DMS 273 (cell line): Measurements from ENCODE around the gene TTLL5.

ENCODE experiments used
- DNase-seq: peaks from one replicate; lab custom pipeline; 2025; ENCODE audit not compliant: unreplicated experiment; lab: John Stamatoyannopoulos, UW

Gene TTLL5

DNA sequence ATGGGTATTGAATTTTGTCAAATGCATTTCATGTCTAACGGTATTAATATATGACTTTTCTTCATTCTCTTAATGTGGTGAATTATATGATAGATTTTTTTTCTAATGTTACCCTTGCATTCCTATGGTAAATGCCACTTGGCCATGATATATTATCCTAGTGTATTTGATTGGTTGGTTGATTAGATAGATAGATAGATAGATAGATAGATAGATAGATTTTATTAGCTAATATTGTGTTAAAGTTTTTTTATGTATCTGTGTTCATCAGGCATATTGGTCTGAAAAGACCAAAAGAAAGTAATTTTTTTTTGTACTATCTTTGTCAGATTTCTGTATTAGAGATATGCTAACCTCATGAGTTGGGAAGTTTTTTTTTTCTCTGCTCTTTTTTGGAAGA is 196.2 kb downstream of the TTLL5 start:
- no peak for DNase-seq

DNA sequence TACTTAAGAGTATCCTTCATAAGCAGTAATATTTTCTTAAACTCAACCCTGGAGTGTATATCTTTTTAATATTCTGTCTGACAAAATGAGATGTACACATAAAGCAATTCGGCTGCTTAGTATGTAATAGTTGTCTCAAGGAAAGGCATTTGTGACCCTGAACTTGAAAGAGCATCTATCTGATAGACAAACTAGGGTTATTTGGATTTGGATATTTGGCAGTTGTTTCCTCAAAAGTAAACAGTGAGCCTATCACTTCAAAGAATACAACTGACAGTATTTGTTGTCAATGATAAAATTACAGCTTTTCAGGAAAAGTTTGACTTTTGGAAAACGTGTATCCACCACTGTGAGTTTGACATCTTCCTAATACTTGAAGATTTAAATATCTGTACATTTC is 197.3 kb downstream of the TTLL5 start:
- no peak for DNase-seq

GRCh38 chr14:75859746-75860145 is 198.7 kb downstream of the TTLL5 start:
- no peak for DNase-seq

- no peak for DNase-seq
Observed at GRCh38 chr14:75860561-75861160, 199.6 kb downstream of the TTLL5 start.

DNA sequence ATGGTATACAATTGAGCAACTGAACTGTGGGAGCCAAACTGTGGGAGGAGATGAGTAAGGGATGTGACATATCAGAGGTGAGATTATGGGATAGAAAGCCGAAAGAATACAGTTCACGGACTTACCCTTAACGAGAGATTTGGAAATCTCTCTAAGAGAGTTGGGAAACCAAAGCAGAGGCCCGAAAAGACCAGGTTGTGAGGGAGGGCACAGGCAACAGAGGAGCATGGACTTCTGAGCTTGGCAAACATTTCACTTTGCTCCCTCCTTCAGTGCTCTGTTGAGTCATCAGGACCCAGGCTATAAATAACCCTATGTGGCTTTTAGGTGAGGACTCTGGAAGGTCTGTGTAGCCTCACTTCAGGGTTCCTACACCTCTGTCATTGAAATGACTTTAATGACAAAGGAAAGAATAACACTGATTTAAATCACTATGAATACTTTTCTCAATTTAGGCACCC is 200.1 kb downstream of the TTLL5 start:
- no peak for DNase-seq

DNA sequence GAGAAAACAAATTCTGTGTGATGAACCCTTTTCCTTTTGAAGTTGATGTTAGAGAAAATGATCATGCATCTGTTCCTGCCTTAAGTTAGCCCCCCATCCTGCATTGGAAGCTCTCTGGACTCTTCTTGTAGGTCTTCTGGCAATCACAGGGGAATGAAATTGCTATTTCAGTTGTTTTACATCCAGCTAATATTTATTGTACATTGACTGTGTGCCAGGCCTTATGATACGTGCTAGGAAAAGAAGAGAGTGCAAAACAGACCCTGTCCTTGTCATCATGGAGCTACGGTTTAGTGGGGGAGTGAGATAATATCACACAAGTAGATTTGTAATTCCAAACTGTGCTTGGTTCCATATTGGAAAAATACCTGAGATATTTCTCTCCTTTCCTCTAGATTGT is 202.2 kb downstream of the TTLL5 start:
- no peak for DNase-seq

GRCh38 chr14:75864352-75864751 is 203.3 kb downstream of the TTLL5 start:
- DNase-seq, result no peak

- DNase-seq, result no peak
Observed at GRCh38 chr14:75865531-75865930, 204.5 kb downstream of the TTLL5 start.

DNA sequence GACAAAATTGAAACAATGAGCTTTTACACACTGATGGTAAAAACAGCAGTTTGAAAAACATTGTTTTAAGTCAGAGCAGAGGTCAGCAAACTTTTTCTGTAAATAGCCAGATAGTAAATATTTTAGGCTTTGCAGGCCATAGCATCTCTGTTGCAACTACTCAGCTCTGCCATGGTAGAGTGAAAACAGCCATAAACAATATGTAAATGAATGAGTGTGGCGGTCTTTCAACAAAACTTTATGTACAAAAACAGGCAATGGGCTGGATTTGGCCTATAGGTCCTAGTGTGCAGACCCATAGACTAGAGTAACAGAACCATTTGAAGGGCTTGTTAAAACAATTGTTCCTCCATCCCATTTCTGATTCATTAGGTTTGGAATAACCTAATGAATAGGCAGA is 205.9 kb downstream of the TTLL5 start:
- no peak for DNase-seq

DNA sequence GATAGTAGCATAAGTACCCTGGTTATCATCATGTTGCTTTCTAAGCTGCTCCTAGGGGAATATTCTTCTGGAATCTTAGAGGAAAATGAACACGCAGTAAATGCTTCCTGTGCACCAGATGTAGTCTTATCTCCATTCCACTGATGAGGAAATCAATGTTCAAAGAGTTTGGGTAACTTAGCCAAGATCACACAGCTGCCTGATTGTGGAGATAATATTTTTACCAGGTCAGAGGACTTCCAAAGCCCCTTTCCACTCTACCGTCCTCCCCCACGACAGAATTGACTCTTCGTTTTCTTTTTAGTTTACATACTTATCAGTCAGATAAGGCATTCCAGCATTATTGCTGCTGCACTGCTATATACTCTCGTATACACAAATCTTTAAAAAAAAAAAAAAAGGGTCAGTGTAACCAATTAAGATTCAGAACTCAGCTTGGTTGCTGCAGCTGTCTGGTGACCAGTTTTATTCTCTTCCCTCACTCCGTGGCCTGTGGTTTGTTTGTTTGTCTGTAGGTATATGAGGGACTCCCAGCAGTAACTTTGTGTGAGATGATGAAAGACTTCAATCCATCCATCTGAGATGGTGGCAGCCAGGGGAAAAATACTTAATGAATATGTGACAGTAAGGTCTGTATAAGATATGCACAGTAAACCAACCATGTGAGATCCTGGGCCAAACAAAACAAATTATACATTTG is 210.3 kb downstream of the TTLL5 start:
- DNase-seq, result no peak

GRCh38 chr14:75875958-75876357 is 214.9 kb downstream of the TTLL5 start:
- DNase-seq, result no peak

DNA sequence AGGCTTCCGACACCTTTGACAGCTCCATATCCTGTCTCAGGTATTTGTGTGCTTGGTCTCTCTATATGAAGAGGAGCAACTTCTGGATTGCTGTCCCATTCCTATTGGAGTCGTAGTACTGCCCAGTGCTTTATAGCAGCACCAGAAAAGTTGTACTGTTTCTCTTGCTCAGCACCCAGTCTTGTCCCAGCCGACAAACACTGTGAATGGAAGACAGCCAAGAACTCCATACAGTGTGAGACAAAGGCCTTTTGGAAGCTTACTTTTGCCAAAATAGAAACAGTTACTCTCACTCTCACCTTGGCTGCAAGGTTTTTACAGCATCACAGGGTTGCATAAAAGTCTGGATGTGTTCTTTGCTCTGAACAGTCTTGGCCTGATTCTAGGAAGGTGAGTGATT is 215.5 kb downstream of the TTLL5 start:
- DNase-seq, result no peak

DNA sequence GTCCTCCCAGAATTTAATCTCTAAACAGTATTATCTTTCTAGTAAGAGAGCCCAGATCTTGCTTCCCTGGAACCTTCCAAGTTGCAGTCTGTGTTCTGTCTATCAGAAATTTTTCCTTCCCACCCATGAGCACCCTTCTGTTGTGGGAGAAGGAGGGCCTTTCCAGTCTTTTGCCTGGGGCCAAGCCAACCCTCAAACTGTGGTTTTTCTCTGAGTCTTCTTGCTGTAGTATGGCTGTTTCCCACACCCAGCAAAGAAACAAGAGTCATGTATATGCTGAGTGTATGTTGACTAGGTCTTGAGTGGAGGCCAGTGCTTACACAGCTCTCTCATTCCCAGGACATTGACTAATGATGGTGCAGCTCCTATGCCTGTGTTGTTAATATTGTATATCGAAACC is 216.2 kb downstream of the TTLL5 start:
- no peak for DNase-seq

DNA sequence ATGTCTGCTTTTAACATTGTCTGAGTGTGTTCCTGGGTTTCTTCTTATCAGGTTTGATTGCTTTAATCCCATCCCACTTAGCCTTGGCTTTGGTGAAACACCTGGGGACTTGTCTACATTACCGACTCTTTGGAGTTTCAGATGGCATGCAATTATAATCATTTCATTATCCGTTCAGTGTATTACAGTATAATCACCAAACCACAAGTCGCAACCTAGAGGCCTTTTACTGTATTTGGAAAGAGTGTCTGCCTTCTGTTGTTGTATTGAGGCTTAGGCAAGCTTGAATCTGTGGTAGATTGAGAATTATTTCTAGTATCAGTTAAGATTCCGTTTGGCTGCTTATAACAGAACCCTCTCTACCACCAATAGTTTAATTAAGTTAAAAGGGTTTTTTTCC is 216.8 kb downstream of the TTLL5 start:
- no peak for DNase-seq

DNA sequence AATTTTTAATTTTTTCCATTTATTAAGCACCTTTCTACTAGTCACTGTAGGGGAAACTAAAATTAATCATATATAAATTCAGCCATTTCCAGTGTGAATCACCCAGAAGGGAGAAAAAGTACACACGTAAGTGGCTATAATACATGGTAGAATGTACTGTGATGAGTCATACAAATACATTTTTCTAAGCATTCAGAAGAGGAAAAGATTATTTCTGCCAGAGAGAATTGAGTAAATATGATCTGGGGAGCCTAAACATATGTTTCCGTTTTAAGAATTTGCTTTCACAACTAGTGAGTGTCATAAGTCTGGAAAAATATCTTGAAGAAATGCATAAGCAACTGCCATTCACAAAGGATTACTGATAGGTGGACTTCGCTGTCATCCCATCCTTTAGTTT is 218.0 kb downstream of the TTLL5 start:
- no peak for DNase-seq

- peak; percentile 14 for DNase-seq
Observed at GRCh38 chr14:75880512-75880911, 219.5 kb downstream of the TTLL5 start.

- no peak for DNase-seq
Observed at GRCh38 chr14:75881994-75882393, 220.9 kb downstream of the TTLL5 start.

GRCh38 chr14:75884198-75884611 is 223.2 kb downstream of the TTLL5 start:
- peak; percentile 17 for DNase-seq

DNA sequence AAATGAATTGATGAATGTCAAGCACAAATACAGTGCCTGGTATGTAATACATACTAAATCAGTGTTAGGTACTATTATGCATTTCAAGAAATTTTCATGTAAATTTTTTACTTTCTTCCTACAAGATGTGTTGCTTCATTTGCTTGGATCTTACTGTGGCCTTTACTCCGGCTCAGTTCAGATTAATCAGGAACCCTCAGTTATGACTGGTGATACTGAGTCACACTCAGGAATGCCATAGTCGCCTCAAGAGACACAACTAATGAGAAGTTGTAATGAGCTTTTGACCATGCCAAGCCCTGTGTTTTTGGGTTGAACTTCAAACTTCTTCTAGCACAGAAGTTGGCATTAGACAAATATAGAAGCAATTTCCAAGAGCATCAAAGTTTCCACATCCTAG is 224.8 kb downstream of the TTLL5 start:
- DNase-seq, result no peak

DNA sequence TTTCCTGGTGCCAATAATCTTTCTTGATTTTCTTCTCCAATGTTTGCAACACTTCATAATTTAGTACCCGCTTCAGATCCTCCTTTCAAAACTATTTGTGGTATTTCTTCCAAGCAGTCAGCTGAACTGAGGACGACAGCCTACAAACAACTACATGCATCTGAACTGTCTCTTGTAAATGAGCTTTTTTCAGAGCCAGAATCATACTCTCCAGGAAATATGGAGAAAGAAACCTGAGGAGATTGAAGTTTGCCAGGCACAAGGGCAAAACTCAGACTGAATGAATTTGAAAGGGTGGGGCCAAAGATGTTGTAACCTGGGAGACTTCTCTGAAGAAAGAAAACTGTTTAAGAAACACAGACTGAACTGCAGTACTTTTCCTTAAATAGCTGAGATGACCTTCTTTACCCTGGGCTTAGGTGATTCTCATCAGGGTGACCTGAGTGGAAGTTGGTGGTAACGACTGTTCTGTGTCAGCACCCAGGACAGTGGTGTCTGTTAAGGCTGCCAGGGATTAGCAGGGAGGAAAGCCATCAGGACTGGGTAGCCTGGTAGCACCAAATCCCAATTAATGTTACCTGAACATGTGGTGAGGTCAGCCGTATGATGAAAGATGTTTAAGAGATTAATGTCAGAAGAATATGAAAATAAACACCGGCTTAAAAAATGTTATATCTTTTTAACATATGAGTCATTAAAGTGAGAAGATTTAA is 225.7 kb downstream of the TTLL5 start:
- DNase-seq, result no peak

- DNase-seq, result no peak
Observed at GRCh38 chr14:75888945-75889344, 227.9 kb downstream of the TTLL5 start.

GRCh38 chr14:75896341-75896740 is 235.3 kb downstream of the TTLL5 start:
- DNase-seq, result no peak
